NOMO-1 (cell line): ENCODE results near the gene ERI3.

Experiments
- DNase-seq, 2 experiments: peaks; one replicate each; lab custom pipeline; 2025; ENCODE audit not compliant: unreplicated experiment in 2 of 2; lab: John Stamatoyannopoulos, UW

The ERI3 gene

GRCh38 chr1:44263568-44264450 lies 91.2 kb downstream of the ERI3 start:
- DNase-seq, result peak; percentile 51

GRCh38 chr1:44262816-44263567 lies 92.1 kb downstream of the ERI3 start:
- DNase-seq, result no peak

GRCh38 chr1:44262414-44262813 lies 92.6 kb downstream of the ERI3 start:
- no peak for DNase-seq

- peak; percentile 46 to 47 for DNase-seq
Measured at GRCh38 chr1:44261962-44262361, 93.1 kb downstream of the ERI3 start.

- no peak for DNase-seq
Measured at GRCh38 chr1:44261171-44261817, 93.8 kb downstream of the ERI3 start.

GRCh38 chr1:44260792-44261170 lies 94.3 kb downstream of the ERI3 start:
- DNase-seq, result no peak

- no peak for DNase-seq
Measured at GRCh38 chr1:44259090-44259489, 96.0 kb downstream of the ERI3 start.

GRCh38 chr1:44256762-44257554 lies 98.1 kb downstream of the ERI3 start:
- DNase-seq, result no peak

GRCh38 chr1:44254392-44254910 lies 100.6 kb downstream of the ERI3 start:
- DNase-seq, result no peak

- DNase-seq, result no peak
Measured at GRCh38 chr1:44251989-44252671, 102.9 kb downstream of the ERI3 start.

- no peak for DNase-seq
Measured at GRCh38 chr1:44251486-44251885, 103.6 kb downstream of the ERI3 start.

- DNase-seq, result no peak
Measured at GRCh38 chr1:44250068-44250781, 104.8 kb downstream of the ERI3 start.

- no peak for DNase-seq
Measured at GRCh38 chr1:44249543-44249942, 105.5 kb downstream of the ERI3 start.

- DNase-seq, result no peak
Measured at GRCh38 chr1:44246806-44247205, 108.3 kb downstream of the ERI3 start.

GRCh38 chr1:44244986-44245385 lies 110.1 kb downstream of the ERI3 start:
- no peak for DNase-seq

- no peak for DNase-seq
Measured at GRCh38 chr1:44243782-44244495, 111.1 kb downstream of the ERI3 start.

GRCh38 chr1:44242746-44243145 lies 112.3 kb downstream of the ERI3 start:
- no peak for DNase-seq

- DNase-seq, result no peak
Measured at GRCh38 chr1:44240802-44241671, 114.0 kb downstream of the ERI3 start.
